Fibroblast of peridontal ligament (primary cell): ENCODE data around the gene ZNF559.
A peak's percentile ranks its signal among the peaks of the same experiment; 100 is the strongest.
"Not testable (repeated sequence)": the region's sequence is repeated elsewhere in the genome, so short reads cannot be mapped to it uniquely, and the experiment has no call there.

Experiments used
- DNase-seq: peaks from one replicate; pipeline ENCODE4 v3.0.0-alpha.2; 2010; ENCODE audit errors: extremely low read depth

Gene ZNF559

DNA sequence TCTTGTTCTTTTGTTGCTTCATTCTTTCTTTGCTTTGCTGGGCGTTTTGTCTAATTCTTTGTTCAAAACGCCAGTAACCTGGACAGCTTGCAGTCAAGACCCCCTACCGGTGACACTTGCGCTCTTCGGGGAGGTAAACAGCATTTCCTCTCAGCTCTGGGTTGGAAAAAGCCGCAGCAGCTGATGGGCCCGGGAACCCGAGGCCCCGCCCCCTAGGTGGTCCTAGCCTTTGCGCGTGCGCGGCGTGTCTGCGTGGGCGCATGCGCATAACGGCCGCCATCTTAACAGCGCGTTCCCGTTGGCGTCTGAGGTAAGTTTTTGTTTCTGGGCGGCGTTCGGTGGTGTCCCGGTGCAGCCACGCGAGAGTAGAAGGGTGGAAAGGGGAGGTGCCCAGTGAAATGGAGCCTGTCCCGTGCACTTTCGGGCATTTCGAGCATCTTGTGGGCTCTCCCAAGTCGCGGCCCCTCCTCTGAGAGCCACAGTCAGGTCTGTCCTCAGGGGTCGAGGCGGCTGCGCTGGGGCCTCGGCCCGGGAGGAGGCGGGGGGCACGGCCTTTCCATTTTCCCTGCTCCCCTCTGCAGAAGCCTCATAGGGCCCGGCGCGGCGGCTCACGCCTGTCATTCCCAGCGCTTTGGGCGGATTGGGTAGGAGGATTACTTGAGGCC is at the start of gene ZNF559:
Gene ZNF559, plus strand, starts transcription at position 261 of the 665 bp plus-strand sequence. CDS start 14,371 bp downstream, outside the sequence.
- peak; percentile 95 for DNase-seq

GRCh38 chr19:9283485-9283884 is 40.5 kb upstream of the ZNF559 start:
- not testable (repeated sequence) for DNase-seq

DNA sequence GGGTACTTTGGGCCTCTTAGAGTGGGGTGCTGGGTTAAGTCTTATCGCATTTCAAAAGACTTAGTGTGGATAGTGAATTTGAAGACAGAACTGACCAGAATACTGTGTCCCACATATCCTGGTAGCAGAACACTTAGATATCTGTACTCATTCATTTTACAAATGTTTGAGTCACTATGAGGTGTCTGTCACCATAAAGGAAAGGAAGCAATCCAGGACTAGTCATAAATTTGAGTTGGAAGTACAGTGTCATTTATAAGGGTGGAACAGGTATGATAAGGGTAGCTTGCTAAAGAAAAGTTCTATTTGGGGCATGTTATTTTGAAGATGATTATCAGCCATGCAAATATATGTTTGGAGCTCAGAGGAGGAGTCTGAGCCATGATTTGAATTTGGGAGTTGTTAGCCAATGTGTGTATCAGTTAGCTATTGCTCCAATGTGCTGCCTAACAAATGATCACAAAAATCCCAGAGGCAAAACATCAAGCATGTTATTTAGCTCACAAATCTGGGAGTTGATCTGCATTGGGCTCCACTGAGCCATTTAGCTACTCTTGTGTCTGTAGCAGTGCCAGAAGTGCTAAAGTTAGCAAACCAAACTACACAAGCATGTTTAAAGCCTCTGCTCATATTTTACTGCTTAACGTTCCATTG is 34.6 kb upstream of the ZNF559 start:
- no peak for DNase-seq

DNA sequence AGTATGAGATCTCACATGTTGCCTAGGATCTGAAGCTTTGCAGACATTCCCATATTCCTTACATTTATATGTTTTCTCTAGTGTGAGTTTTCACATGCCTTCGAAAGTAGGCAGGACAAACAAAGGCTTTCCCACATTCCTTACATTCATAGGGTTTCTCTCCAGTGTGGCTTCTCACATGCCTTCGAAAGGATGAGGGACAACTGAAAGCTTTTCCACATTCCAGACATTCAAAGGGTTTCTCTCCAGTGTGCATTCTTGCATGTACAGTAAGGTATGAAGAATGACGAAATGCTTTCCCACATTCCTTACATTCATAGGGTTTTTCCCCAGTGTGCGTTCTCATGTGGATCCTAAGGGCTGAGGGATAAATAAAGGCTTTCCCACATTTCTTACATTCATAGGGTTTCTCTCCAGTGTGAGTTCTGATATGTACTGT is 28.5 kb upstream of the ZNF559 start:
- no peak for DNase-seq

DNA sequence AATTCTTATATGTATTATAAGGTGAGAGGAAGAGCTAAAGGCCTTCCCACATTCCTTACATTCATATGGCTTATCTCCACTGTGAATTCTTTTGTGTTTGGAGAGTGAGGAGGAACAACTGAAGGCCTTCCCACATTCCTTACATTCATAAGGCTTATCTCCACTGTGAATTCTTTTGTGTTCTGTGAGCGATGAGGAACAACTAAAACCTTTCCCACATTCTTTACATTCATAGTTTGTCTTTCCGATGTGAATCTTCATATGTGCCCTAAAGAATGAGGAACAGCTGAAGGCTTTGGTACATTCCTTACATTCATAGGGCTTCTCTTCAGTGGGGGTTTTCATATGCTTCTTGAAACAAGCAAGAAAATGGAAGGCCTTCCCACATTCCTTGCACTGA is 27.6 kb upstream of the ZNF559 start:
- no peak for DNase-seq

DNA sequence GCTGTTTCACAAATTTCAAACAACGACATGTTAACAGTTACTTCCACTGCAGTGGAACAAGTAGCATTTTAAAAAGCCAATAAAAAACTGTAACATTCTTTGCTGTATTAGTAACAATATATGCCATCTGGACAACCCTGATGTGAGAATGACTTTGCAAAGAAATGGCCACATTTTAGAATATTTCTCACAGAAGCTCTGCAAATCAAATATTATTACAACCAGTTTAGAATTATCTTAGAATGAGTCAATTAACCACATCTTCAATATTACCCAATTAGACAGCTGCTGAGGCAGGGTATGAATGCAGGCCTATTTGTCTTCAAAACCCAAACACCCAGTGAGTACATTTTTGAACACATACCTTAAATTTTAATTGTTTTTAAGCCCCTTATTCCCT is 17.5 kb upstream of the ZNF559 start:
- peak; percentile 58 for DNase-seq

- DNase-seq: no peak
Measured at GRCh38 chr19:9308091-9308770, 15.7 kb upstream of the ZNF559 start.

- DNase-seq: peak; percentile 97
Measured at GRCh38 chr19:9309139-9309973, 14.6 kb upstream of the ZNF559 start, which contains the start of gene ZNF699. TSS of gene ZNF699 (minus strand) at chr19:9309838. CDS start at chr19:9305119, 4,719 bp downstream.

GRCh38 chr19:9309974-9310446 is 14.0 kb upstream of the ZNF559 start:
- DNase-seq: peak; percentile 92

GRCh38 chr19:9313756-9314155 is 10.2 kb upstream of the ZNF559 start:
- no peak for DNase-seq

DNA sequence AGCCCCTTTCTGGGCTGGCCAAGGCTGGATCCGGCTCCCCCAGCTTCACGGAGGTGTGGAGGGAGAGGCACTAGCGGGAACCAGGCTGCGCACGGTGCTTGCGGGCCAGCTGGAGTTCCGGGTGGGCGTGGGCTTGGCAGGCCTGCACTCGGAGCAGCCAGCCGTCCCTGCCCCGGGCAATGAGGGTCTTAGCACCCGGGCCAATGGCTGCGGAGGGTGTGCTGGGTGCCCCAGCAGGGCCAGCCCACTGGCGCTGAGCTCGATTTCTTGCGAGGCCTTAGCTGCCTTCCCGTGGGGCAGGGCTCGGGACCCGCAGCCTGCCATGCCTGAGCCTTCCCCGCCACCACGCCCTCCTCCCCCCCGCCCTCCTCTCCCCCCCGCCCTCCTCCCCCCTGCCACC is 2.6 kb upstream of the ZNF559 start:
- no peak for DNase-seq

- DNase-seq: not testable (repeated sequence)
Measured at GRCh38 chr19:9321756-9322155, 2.2 kb upstream of the ZNF559 start.

DNA sequence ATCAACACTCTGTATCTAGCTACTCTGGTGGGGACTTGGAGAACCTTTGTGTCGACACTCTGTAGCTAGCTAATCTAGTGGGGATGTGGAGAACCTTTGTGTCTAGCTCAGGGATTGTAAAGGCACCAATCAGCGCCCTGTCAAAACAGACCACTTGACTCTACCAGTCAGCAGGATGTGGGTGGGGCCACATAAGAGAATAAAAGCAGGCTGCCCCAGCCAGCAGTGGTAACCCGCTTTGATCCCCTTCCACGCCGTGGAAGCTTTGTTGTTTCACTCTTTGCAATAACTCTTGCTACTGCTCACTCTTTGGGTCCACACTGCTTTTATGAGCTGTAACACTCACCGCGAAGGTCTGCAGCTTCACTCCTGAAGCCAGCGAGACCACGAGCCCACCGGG is 1.8 kb upstream of the ZNF559 start:
- not testable (repeated sequence) for DNase-seq

DNA sequence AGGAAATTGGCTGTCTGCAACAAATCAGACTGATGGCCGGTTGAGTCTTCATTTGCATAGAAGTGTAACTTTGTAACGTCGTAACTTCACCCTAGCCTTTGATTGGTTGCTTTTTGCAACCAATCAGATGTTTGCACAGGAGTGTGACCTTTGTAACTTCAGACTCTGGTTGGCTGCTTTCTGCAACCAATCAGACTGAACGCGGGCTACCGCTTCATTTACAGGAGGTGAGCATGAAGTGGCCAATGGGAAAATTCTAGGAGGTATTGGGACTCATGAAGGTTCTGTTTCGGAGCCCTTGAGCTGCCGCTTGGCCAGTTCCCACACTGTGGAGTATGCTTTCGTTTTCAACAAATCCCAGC is 441 bp upstream of the ZNF559 start:
- DNase-seq: peak; percentile 91

GRCh38 chr19:9324584-9324962 is 594 bp downstream of the ZNF559 start:
- no peak for DNase-seq

- DNase-seq: no peak
Measured at GRCh38 chr19:9329999-9330398, 6.0 kb downstream of the ZNF559 start.

GRCh38 chr19:9342610-9343304 is 18.8 kb downstream of the ZNF559 start:
- peak; percentile 2 for DNase-seq

DNA sequence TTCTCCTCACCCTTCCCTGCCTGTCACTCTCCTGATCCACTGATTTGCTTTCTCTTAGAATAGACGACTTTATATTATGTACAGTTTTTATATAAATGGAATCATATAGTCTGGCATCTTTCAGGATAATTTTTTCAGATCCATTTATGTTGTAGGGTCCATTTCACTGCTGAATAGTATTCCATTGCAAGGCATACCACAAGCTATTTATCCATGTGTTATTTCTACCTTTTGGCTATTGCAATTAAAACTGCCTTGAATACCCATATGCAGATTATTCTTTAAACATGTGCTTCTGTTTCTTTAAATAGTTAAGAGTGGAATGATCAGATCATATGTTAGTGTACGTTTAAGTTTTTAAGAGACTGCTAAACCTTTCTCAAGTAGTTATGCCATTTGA is 21.0 kb downstream of the ZNF559 start:
- no peak for DNase-seq

GRCh38 chr19:9348253-9348652 is 24.3 kb downstream of the ZNF559 start:
- DNase-seq: no peak

DNA sequence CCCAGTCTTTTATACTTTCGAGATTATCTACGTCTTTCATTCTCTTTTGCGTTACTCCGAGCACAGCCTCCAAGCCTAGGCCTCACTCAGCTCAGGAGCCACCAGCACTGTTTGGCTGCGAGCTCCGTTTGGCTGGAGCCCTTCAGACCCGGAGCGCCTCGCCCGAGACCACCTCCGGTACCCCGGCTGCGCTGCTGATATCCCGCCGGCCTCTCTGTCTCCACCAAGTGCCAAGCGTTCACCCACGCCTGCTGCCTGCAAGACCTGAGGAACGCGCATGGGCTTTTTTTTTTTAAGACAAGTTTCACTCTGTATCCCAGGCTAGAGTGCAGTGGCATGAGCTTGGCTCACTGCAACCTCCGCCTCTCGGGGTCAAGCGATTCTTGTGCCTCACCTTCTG is 24.7 kb downstream of the ZNF559 start:
- DNase-seq: no peak

GRCh38 chr19:9352505-9352904 is 28.5 kb downstream of the ZNF559 start:
- no peak for DNase-seq
